HepG2 (cell line): ENCODE results near the gene ZFAND2B. TPM values are rescaled to one million over a fixed set of nuclear protein-coding genes. Genes with fewer than 3 reads are reported as not detected.
A peak's percentile ranks its signal among the peaks of the same experiment; 100 is the strongest.

Experiments used
- E2F2 ChIP-seq: sonication (generic); formaldehyde crosslinking; IDR thresholded peaks from 2 replicates; pipeline ENCODE4 v1.4.0; 2020; ENCODE audit warnings: missing genetic modification reagents, borderline replicate concordance
- PHB2 ChIP-seq: fragments of 450-650 bp; IDR thresholded peaks from 2 replicates; pipeline ENCODE4 v1.6.1; 2018; ENCODE audit not compliant: partially characterized antibody
- SOX6 ChIP-seq, 2 experiments: fragments of 450-650 bp in 1 of 2; sonication (generic) in 1 of 2; formaldehyde crosslinking in 1 of 2; IDR thresholded peaks; 2 replicates each; pipeline versions ENCODE4 v1.4.0 to v1.6.1; 2017 to 2020; ENCODE audit warnings: antibody characterized with exemption in 1 of 2, mild to moderate bottlenecking in 1 of 2, missing genetic modification reagents in 1 of 2
- TEAD3 ChIP-seq: optimal IDR thresholded peaks from 2 replicates; pipeline ENCODE3; 2016; ENCODE audit warnings: borderline replicate concordance
- ZNF251 ChIP-seq: sonication (generic); formaldehyde crosslinking; IDR thresholded peaks from 2 replicates; pipeline ENCODE4 v1.9.0; 2021; ENCODE audit warnings: mild to moderate bottlenecking, missing genetic modification reagents
- ZNF253 ChIP-seq: sonication (generic); formaldehyde crosslinking; IDR thresholded peaks from 2 replicates; pipeline ENCODE4 v1.8.0; 2022; ENCODE audit warnings: mild to moderate bottlenecking, missing genetic modification reagents, borderline replicate concordance
- ZNF335 ChIP-seq: sonication (generic); formaldehyde crosslinking; IDR thresholded peaks from 2 replicates; pipeline ENCODE4 v1.4.0; 2020; ENCODE audit warnings: missing genetic modification reagents
- ZSCAN12 ChIP-seq: sonication (generic); formaldehyde crosslinking; IDR thresholded peaks from 2 replicates; pipeline ENCODE4 v1.9.0; 2021; ENCODE audit warnings: mild to moderate bottlenecking, missing genetic modification reagents
- polyA plus RNA-seq, 8 experiments: library from polyadenylated mRNA; depleted of rRNA in 3 of 8; stranded (reverse) in 7 of 8; unstranded in 1 of 8; fragments of >200 nt; fragmentation: Illumina TruSeq in 4 of 8; extraction: Trizol in 4 of 8; gene quantifications; 2 replicates each; pipeline versions ENCODE4 v1.2.1 to v1.2.3, GENCODE V29; 2011 to 2016; ENCODE audit warnings: low read depth in 4 of 8, missing spikeins in 1 of 8, mixed read lengths in 1 of 8; ENCODE audit not compliant: insufficient read depth in 1 of 8
- total RNA-seq, 5 experiments: library from RNA; depleted of rRNA; stranded (reverse); fragments of >200 nt; fragmentation: Illumina TruSeq; extraction: Trizol; gene quantifications; 2 replicates each; pipeline ENCODE4 v1.2.3, GENCODE V29; 2016; ENCODE audit warnings: low read depth in 1 of 5
- TF ChIP-seq, protein P1 (sequence below): sonication (generic); formaldehyde crosslinking; IDR thresholded peaks from 2 replicates; pipeline ENCODE4 v1.4.0; 2020; ENCODE audit warnings: missing genetic modification reagents, mild to moderate bottlenecking, borderline replicate concordance
- TF ChIP-seq, protein P2 (sequence below): sonication (generic); formaldehyde crosslinking; IDR thresholded peaks from 2 replicates; pipeline ENCODE4 v1.9.0; 2021; ENCODE audit warnings: mild to moderate bottlenecking, missing genetic modification reagents
- TF ChIP-seq, protein P3 (sequence below), 2 experiments: sonication (generic) in 1 of 2; formaldehyde crosslinking in 1 of 2; IDR thresholded peaks; 2 replicates each; pipeline versions ENCODE4 v1.4.0 to v1.6.1; 2018 to 2020; ENCODE audit warnings: missing genetic modification reagents in 2 of 2, borderline replicate concordance in 1 of 2, low read depth in 1 of 2, mild to moderate bottlenecking in 1 of 2, missing biosample characterization in 1 of 2
- TF ChIP-seq, protein P4 (sequence below): sonication (generic); formaldehyde crosslinking; IDR thresholded peaks from 2 replicates; pipeline ENCODE4 v1.8.0; 2022; ENCODE audit warnings: low read depth, missing genetic modification reagents

Gene ZFAND2B
- total and polyA plus RNA-seq, 2 of the 13 experiments (the other 11 are each of a cell fraction or from before 2014, with no cell fraction given) = 53.3 to 115 TPM

DNA sequence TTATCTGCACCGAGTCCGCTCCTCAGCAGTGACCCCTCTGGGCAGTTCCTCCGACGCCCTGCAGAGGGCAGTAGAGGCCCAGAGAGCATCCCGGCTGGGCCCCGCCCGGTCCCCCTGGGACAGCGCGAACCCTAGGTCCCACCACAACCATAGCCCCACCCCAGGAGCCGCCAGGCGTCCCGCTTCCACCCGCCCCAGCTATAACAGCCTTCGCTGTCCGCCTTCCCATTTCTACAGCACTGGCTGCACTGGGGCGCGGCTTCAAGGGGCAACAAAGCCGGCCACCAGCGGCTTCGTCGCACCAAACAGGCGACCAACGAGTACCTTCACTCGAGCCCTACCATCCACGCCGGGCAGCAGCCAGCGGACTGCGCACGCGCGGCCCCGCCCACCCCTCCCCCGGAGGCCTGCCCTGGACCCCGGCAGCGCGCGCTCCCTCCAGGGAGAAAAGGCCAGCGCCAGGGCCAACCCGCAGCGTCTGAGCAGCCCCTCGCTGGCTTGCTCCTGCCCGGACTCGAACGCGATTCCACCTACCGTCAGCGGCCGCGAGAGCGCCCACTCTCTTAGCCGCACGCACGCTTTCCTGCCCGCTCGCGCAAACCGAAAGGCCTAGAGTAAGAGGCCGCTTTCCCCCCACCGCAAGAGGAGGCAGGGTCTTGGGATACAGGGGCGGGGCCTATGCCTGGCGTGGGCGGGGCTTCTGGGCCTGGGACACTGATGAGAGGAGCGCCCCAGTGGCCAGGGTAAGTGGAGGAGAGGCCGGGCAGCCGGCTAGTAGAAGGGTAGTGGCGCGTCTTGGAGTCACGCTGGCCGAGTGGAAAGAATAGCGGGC, 46.2 kb upstream of the ZFAND2B start, which contains the start of gene NHEJ1 (continued):
- TF ChIP-seq, protein P1, sequence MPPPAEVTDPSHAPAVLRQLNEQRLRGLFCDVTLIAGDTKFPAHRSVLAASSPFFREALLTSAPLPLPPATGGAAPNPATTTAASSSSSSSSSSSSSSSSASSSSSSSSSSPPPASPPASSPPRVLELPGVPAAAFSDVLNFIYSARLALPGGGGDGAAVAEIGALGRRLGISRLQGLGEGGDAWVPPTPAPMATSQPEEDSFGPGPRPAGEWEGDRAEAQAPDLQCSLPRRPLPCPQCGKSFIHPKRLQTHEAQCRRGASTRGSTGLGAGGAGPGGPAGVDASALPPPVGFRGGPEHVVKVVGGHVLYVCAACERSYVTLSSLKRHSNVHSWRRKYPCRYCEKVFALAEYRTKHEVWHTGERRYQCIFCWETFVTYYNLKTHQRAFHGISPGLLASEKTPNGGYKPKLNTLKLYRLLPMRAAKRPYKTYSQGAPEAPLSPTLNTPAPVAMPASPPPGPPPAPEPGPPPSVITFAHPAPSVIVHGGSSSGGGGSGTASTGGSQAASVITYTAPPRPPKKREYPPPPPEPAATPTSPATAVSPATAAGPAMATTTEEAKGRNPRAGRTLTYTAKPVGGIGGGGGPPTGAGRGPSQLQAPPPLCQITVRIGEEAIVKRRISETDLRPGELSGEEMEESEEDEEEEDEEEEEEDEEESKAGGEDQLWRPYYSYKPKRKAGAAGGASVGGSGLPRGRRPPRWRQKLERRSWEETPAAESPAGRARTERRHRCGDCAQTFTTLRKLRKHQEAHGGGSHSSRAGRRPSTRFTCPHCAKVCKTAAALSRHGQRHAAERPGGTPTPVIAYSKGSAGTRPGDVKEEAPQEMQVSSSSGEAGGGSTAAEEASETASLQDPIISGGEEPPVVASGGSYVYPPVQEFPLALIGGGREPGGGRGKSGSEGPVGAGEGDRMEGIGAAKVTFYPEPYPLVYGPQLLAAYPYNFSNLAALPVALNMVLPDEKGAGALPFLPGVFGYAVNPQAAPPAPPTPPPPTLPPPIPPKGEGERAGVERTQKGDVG = no peak
- TF ChIP-seq E2F2 = peak; percentile 72; the same call in 1 of the 2 replicates
- peak; percentile 86 for TF ChIP-seq ZNF335
- TF ChIP-seq, protein P2, sequence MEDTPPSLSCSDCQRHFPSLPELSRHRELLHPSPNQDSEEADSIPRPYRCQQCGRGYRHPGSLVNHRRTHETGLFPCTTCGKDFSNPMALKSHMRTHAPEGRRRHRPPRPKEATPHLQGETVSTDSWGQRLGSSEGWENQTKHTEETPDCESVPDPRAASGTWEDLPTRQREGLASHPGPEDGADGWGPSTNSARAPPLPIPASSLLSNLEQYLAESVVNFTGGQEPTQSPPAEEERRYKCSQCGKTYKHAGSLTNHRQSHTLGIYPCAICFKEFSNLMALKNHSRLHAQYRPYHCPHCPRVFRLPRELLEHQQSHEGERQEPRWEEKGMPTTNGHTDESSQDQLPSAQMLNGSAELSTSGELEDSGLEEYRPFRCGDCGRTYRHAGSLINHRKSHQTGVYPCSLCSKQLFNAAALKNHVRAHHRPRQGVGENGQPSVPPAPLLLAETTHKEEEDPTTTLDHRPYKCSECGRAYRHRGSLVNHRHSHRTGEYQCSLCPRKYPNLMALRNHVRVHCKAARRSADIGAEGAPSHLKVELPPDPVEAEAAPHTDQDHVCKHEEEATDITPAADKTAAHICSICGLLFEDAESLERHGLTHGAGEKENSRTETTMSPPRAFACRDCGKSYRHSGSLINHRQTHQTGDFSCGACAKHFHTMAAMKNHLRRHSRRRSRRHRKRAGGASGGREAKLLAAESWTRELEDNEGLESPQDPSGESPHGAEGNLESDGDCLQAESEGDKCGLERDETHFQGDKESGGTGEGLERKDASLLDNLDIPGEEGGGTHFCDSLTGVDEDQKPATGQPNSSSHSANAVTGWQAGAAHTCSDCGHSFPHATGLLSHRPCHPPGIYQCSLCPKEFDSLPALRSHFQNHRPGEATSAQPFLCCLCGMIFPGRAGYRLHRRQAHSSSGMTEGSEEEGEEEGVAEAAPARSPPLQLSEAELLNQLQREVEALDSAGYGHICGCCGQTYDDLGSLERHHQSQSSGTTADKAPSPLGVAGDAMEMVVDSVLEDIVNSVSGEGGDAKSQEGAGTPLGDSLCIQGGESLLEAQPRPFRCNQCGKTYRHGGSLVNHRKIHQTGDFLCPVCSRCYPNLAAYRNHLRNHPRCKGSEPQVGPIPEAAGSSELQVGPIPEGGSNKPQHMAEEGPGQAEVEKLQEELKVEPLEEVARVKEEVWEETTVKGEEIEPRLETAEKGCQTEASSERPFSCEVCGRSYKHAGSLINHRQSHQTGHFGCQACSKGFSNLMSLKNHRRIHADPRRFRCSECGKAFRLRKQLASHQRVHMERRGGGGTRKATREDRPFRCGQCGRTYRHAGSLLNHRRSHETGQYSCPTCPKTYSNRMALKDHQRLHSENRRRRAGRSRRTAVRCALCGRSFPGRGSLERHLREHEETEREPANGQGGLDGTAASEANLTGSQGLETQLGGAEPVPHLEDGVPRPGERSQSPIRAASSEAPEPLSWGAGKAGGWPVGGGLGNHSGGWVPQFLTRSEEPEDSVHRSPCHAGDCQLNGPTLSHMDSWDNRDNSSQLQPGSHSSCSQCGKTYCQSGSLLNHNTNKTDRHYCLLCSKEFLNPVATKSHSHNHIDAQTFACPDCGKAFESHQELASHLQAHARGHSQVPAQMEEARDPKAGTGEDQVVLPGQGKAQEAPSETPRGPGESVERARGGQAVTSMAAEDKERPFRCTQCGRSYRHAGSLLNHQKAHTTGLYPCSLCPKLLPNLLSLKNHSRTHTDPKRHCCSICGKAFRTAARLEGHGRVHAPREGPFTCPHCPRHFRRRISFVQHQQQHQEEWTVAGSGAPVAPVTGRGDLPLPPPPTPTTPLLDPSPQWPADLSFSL (CRISPR knock-in tag) = no peak
- no peak for TF ChIP-seq PHB2
- peak; percentile 10; the same call in 1 of the 2 replicates for TF ChIP-seq ZNF251
- TF ChIP-seq, protein P3, sequence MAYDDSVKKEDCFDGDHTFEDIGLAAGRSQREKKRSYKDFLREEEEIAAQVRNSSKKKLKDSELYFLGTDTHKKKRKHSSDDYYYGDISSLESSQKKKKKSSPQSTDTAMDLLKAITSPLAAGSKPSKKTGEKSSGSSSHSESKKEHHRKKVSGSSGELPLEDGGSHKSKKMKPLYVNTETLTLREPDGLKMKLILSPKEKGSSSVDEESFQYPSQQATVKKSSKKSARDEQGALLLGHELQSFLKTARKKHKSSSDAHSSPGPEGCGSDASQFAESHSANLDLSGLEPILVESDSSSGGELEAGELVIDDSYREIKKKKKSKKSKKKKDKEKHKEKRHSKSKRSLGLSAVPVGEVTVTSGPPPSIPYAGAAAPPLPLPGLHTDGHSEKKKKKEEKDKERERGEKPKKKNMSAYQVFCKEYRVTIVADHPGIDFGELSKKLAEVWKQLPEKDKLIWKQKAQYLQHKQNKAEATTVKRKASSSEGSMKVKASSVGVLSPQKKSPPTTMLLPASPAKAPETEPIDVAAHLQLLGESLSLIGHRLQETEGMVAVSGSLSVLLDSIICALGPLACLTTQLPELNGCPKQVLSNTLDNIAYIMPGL (CRISPR knock-in tag; IDR thresholded peaks at IDR 0.05; ENCODE audit: borderline replicate concordance in 1 of 2, low read depth in 1 of 2) = peak; percentile 91 to 94; a peak in 3 of 4 replicates
- TF ChIP-seq, protein P4, sequence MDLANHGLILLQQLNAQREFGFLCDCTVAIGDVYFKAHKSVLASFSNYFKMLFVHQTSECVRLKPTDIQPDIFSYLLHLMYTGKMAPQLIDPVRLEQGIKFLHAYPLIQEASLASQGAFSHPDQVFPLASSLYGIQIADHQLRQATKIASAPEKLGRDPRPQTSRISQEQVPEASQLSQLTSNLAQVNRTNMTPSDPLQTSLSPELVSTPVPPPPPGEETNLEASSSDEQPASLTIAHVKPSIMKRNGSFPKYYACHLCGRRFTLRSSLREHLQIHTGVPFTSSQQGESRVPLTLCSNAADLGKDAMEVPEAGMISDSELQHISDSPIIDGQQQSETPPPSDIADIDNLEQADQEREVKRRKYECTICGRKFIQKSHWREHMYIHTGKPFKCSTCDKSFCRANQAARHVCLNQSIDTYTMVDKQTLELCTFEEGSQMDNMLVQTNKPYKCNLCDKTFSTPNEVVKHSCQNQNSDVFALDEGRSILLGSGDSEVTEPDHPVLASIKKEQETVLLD = no peak
- no peak for TF ChIP-seq SOX6 (IDR thresholded peaks at IDR 0.05)
- peak; percentile 70 for TF ChIP-seq SOX6 (CRISPR knock-in tag; IDR thresholded peaks at IDR 0.05)
- TF ChIP-seq ZSCAN12 (CRISPR knock-in tag) = peak; percentile 56; the same call in 1 of the 2 replicates
- no peak for TF ChIP-seq ZNF253 (CRISPR knock-in tag)
- peak; percentile 53 for TF ChIP-seq TEAD3 (CRISPR knock-in tag)
